Activated CD4-positive, alpha-beta T cell treated with anti-CD3 and anti-CD28 coated beads, Interleukin-2, amount 50 U/mL, for 4 hours (primary cell): ENCODE measurements around the gene NDUFV2.
A peak's percentile ranks its signal among the peaks of the same experiment; 100 is the strongest.
"Not testable (repeated sequence)": the region's sequence is repeated elsewhere in the genome, so short reads cannot be mapped to it uniquely, and the experiment has no call there.

ENCODE experiments used
- DNase-seq, 2 experiments: peaks; one replicate each; pipeline ENCODE4 v3.0.0-alpha.2; 2020

NDUFV2 gene

DNA sequence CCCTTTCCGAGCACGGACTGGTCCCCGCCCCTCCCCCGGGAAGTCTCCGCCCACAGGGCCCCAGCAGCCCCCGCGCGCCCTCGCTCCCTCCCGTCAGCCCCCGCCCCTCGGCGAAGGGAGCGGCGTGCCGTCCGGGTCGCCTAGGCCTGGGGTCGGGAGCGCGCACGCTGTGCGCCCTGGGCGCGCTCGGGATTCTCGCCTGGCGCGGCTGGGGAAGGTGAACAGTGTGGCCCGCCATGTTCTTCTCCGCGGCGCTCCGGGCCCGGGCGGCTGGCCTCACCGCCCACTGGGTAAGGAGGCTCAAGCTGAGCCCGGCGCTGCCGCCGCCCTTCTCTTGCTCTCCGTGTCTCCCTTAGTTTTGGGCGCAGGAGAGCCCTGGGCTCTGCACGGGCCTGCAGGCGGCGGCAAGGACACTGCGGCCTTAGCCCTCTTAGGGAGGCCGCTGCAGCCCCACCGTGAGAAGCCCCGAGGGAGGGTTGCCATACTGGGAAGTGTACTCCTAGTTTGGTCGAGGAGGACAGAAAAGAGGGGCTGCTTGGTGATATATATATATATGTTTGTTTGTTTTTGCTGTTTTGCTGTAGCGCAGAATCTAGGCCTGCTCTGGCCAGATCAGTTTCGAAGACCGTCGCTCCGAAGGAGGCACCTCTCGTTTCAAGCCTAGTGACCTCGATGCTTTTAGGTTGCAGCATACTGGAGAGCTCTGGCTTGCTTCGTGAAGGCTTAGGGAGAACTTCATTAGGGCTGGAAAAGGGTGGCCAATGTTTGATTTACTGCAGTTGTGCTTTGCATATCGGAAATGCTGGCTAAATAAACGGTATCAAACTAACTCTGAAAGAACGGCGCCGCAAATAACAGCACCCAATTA is at the start of gene NDUFV2:
TSS of gene NDUFV2 (plus strand) at position 192 of the 868 bp plus-strand sequence. CDS start at position 237, 45 bp downstream.
- peak; percentile 95 to 96 for DNase-seq

DNA sequence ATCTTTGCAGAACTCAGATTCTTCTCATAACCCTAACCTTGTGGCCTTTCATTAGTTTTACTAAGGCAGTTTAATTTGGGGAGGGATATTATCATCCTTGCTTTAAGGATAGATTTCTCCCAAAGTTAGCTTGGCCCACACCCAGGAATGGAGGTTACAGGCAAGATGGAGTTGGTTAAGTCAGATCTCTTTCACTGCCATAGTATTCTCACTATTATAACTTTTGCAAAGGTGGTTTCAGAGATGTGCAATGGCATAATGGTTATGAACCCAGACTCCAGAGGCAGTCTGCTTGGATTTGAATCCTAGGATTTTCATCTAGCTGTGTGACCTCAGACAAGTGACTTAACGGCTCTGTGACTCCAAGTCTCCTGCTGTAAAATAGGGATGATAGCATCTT is 48.7 kb upstream of the NDUFV2 start:
- DNase-seq = no peak

DNA sequence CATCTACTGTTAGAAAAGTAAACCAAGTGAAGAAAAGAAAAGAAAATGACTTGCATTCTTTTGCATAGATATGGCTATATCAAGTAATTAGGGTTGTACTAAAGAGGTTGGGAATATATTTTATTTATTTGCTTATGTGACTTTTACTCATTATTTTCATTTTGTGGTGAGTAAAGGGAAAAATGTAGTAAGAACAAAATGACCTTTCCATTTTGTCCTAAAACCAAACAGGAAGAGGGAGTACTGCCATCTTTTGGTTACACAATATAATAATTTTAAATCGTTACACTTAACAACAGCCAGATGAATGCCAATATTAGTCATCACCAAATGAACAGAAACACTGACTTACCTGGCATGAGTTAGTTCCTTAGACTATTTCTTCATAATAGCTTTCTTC is 47.3 kb upstream of the NDUFV2 start:
- no peak for DNase-seq

GRCh38 chr18:9055626-9056025 is 46.9 kb upstream of the NDUFV2 start:
- no peak for DNase-seq

GRCh38 chr18:9057646-9058045 is 44.9 kb upstream of the NDUFV2 start:
- DNase-seq = no peak

DNA sequence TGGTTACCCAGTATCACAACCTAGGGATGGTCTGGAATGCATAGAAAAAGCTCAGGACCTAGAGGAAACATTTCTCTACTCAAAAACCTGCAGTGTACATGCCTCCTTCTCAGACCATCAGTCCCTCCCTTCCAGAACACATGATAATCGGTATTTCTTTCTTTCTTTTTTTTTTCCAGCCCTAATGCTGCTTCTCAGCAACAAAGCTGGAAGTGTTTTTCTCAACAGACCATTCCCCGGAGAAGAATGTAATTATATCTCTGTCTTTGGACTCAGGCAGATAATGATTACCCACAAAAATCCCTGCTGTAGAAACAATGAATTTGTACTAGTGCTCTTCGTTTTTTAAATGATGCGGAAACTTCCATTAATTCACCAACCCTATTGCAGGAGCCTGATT is 44.1 kb upstream of the NDUFV2 start:
- no peak for DNase-seq

- DNase-seq = no peak
Observed at GRCh38 chr18:9062418-9062751, 40.1 kb upstream of the NDUFV2 start.

DNA sequence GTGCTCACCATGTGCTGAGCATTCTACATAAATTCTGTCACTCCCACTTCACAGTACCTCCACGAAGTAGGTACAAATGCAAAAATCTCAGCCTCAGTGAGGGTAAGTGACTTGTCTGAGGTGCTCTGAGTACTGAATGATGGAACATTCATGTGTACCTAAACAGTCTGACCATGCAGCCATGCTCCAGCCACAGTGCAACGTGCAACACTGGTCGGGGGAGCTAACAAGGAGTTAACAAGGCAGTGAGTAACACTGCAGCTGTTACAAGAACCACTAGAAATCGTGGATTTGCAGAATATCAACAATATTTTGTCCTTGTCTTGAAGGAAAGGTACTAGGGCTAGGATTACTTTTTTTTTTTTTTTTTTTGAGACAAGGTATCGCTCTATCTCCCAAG is 36.6 kb upstream of the NDUFV2 start:
- no peak for DNase-seq

GRCh38 chr18:9066358-9066757 is 36.1 kb upstream of the NDUFV2 start:
- DNase-seq = no peak

- no peak for DNase-seq
Observed at GRCh38 chr18:9066817-9067306, 35.6 kb upstream of the NDUFV2 start.

DNA sequence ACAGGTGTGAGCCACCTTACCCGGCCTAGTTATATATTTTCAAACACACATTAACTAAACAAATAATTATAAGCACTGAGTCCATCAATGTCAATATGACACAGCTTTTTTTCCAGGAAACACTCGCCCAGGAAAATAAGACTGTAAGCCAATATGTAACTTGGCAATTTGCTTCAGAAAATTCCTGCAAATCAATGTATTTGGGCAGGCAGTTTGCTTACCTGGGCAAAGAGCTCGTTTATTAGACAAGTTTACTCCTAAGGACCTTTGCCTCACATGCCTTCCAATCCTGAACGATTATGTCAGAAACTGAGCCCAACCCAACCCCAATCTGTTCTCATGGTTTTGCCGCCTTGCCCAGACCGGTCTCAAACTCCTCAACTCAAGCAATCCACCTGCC is 34.7 kb upstream of the NDUFV2 start:
- no peak for DNase-seq

DNA sequence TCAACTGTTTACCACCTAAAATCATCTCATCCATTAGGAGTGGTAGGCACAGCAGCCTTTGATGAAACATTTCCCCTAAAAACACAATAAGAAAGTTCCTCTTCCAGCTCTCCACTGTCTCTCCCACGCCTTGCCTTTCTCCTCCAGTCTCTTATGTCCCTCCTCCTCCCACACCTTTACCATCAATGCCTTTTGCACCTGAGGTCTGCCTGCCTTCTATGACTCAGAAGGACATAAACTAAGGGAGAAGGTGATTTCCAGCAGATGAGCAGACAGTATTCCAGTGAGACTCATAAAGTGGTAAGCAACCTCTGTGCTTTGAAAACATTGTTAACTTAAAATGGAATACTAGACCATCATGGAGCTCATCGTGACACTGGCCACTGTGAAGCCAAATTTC is 34.2 kb upstream of the NDUFV2 start:
- no peak for DNase-seq

DNA sequence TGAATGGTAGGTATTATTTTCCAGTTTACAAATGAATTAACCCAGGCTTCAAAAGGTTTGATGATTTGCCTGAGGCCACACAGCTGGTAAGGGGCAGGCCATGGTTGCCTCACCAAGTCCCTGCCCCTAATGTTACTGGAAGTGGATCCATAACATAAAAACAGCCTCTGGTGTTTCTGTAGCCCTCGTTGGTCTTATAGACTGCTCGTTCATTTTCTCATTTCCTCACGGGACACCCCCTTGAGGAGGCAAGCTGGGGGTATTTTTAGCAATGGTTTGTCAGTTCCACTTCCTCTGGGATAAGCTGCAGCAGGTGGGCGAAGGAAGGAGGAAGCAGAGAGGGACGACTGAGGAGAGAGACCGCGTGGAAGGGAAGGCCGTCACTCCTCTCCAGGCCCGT is 32.9 kb upstream of the NDUFV2 start:
- DNase-seq = no peak

DNA sequence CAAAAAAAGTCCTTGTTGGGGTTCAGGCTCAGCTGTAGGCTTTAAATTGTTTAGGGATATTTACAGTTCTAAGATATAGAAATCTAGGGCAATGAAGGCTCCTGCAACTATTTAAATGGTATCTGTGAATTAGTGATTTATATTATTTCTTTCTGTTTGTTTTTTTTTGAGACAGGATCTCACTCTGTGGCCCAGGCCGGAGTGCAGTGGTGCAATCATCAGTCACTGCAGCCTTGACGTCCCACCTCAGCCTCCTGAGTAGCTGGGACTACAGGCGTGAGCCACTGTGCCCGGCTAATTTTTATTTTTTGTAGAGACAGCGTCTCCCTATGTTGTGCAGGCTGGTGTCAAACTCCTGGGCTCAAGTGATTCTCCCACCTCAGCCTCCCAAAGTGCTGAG is 32.3 kb upstream of the NDUFV2 start:
- DNase-seq = no peak

DNA sequence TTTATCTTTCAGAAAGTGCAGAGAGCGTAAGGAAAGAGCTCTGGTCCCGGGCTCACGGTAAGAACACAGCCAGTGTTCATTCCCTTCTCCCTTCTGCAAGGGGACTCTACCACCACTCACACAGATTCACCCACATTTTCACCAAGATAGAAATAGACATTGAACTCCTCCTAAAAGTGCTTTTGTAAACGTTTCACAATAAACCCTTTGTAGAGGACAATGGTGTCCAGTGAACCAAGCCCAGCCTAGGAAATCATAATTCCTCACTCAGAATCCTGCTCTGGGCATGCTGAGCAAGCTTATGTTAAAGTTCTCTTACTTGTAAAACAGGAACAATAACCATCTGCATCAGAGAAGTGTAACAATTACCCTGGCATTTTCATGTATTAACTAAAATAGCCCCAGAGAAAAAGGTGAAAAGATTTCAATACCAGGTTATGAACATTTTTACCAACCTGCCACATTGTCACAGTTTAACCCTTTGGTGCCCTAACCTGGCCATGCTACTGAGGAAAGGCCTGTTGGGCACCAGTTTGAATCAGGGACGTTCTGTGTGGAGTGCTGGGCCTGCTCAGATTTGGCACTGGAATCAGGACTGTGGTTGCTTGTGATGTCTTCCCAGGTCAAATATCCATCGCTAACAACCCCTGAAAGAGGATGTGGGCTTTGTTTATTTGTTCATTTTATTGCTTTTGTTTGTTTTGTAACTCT is 22.5 kb upstream of the NDUFV2 start:
- DNase-seq = no peak

DNA sequence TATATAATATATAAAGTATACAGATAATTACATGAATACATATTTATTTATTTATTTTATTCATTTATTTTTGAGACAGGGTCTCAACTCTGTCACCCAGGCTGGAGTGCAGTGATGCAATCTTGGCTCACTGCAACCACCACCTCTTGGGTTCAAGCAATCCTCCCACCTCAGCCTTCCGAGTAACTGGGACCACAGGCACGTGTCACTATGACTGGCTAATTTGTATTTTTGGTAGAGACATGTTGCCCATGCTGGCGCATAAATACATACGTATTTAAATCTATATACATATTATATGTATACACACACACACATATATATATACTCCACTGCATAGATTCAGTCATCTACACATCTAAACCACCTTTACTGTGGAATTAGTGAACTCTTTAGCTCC is 20.6 kb upstream of the NDUFV2 start:
- peak in 1 of 2 experiments; percentile 31 for DNase-seq

DNA sequence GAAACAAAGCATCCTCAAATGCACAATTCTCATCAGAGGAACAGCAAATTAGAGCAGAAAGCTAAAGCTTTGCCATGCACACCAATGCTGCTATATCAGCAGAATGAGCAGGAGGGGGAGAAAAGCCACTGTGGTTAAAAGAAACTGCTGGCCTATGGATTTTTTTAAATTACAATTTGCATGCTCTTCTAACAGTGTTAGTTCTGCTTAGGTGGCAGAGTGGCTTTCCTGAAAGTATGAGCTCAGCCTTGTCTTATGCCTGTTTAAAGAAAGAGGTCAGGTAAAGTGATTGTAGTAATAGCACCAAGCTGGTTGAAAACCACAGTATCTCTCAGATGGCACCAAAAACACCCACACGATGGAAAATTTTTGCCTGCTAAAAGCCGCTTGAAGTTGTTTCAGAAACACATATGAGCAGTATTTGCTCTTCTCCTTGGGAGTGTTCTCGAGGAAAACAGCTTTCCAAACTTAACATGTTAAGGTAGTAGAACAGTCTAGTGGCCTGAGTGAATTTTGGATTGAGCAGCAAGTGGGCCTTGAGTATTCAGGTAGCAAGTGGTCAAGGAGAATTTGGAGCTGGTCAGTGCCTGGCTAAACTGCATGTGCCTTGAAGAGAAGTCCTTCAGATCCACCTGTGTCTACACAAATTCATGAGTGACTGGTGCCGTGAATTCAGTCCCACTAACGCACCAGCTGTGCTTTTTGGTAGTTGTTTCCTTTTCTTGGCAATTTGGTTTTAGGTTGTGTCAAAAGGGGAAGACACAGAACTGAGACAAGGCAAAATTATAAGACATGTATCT is 19.6 kb upstream of the NDUFV2 start:
- DNase-seq = peak; percentile 46 to 49

GRCh38 chr18:9086015-9086414 is 16.5 kb upstream of the NDUFV2 start:
- DNase-seq = no peak

- no peak for DNase-seq
Observed at GRCh38 chr18:9086624-9087023, 15.9 kb upstream of the NDUFV2 start.

- no peak for DNase-seq
Observed at GRCh38 chr18:9087144-9087543, 15.4 kb upstream of the NDUFV2 start.

GRCh38 chr18:9088252-9088651 is 14.2 kb upstream of the NDUFV2 start:
- no peak for DNase-seq

DNA sequence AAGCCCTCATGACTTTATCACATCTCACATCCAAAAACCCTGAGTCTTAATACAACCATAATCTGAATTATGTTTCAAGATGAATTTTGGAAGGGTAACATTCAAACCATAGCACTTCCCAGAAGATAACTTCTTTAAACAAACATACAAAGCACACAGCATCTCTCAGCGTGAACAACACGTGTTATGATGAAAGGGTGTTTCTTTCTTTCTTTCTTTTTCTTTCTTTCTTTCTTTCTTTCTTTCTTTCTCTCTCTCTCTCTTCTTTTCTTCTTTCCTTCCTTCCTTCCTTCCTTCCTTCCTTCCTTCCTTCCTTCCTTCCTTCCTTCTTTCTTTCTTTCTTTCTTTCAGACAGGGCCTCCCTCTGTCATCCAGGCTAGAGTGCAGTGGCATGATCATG is 13.8 kb upstream of the NDUFV2 start:
- not testable (repeated sequence) for DNase-seq

DNA sequence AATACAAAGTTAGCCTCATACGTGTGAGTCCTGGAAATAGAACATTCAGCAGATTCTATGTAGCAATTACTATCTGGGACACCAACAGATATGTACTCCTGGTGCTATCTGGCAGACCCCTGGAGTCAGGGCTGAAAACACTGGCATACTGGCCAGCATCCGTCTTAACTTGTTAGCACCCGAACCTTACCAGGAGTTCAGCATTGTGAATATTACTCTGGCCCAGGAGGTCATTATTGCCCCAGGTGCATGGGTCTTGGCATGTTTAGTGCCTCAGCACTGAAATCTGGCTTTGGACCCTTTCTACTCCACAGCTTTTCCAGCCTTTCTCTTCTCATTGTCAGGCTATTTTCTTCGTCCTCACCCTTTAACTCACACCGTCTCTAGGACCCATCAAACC is 11.9 kb upstream of the NDUFV2 start:
- no peak for DNase-seq
